NCI-H82 (cell line): ENCODE data around the gene EIF4A2.

ENCODE experiments used
- DNase-seq: peaks from one replicate; lab custom pipeline; 2025; lab: John Stamatoyannopoulos, UW

The EIF4A2 gene

GRCh38 chr3:186783058-186783730 is at the start of gene EIF4A2:
Gene EIF4A2, plus strand, starts transcription at chr3:186783577. Its CDS starts 34 bp downstream, at chr3:186783611.
- peak; percentile 95 for DNase-seq

- no peak for DNase-seq
Measured at GRCh38 chr3:186742618-186743380, 40.6 kb upstream of the EIF4A2 start.

DNA sequence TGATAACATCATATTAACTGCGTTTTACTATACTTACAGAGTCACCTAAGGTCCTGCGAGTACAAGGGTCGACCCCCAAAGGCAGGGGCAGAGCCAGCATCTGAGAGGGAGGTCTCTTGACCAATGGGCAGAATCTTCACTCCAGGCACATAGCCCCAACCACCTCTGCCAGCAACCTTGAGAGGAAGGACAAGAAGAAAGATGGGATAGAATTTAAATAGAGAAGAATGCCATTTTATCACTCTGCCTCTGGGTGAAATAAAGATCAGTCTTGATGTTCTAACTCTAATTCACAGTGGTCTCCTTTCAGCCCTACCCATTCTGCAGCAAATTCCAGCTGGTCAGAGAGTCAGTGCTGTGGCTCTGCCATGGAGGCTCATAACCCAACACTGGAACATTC is 39.7 kb upstream of the EIF4A2 start:
- DNase-seq = no peak

DNA sequence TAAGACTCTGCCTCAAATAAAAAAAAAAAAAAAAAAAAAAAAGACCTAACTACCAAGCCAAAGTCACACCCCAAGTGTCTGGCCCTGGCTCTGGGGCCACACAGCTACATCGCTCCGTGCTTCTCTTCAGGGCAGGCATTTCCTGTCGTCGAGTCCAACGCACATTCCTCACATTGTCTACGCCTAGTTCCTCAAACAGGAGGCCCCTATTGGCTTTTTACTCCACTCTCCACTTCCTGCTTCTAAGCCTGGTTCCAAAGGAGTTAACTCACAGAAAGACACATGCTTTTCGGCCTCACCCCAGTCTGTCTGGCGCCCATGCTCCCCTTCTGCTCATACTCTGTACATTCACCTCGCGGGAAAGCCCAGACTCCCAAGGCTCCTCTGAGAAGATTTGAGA is 37.4 kb upstream of the EIF4A2 start:
- no peak for DNase-seq

DNA sequence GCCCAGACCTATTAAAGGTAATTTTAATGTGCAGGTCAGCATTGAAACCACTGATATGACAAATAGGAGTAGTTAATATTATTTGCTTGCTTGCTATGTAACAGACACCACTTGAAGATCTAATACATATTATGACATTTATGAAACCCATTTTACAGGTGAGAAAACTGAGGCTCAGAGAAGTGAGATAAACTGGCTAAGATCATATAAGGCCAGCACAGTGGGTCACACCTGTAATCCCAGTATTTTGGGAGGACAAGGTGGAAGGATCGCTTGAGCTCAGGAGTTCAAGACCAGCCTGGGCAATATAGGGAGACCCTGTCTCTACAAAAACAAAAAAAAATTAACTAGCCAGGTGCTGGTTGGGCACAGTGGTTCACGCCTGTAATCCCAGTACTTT is 33.1 kb upstream of the EIF4A2 start:
- no peak for DNase-seq

- no peak for DNase-seq
Measured at GRCh38 chr3:186751480-186751879, 31.9 kb upstream of the EIF4A2 start.

- DNase-seq = no peak
Measured at GRCh38 chr3:186754006-186754405, 29.4 kb upstream of the EIF4A2 start.

- no peak for DNase-seq
Measured at GRCh38 chr3:186754871-186755270, 28.5 kb upstream of the EIF4A2 start.

DNA sequence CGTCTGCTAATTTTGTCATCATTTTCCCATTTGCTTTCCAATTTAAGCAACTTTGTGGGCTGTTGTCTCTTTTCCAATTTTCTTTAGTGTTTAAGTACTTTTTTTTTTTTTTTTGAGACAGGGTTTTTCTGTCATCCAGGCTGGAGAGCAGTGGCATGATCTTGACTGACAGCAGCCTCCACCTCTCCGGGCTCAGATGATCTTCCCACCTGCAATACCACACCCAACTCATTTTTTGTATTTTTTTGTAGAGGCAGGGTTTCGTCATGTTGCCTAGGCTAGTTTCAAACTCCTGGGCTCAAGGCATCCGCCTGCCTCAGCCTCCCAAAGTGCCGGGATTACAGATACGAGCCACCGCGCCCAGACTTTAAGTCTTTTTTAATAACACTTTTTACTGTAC is 26.2 kb upstream of the EIF4A2 start:
- no peak for DNase-seq

DNA sequence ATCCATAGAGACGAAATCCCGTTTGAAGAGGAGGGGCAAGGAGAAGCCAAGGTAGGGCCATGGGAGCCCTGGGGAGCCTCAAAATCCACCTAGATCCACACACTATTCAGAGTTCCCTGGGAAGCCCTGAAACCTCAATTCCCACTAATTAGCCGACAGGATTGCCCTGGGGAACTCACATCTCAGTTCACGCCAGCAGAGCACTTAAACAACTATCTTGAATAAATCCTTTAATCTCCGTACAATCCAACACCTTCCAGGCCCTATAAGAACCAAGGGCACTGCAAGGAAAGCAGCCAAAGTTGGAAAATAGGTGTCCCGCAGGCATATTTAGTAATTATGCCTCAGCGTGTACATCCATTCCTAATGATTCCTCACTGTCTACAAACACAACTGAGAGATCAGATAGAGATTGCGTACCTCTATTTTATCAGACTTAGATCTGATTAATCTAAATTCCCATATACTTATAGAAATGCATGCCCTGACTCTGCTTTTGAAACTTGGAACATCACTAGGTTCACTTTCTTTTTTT is 25.6 kb upstream of the EIF4A2 start:
- DNase-seq = peak; percentile 88

DNA sequence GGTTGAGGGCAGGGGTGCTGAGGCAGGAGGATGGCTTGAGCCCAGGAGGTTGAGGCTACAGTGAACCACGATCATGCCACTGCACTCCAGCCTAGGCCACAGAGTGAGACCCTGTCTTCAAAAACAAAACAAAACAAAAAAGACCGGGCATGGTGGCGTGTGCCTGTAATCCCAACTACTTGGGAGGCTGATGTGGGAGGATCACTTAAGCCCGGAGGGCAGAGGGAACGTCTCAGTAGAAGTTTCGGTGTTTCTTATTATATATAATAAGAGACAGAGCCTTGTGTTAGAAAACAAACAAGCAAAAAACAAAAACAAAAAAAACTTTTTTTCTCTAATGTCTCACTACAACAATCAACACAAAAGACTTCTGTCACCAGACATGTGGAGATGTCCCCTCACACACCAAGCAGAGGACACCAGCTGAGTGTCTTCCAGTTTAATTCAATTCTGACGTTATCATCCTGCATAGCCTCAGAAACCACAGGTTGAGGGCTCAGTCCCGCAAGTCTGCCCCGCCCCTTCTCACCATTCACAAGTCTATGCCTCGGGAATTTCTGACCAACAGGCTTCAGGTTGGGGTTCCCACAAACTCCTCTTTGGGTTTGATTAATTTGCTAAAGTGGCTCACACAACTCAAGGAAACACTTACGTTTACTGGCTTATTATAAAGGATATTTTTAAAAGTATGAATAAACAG is 24.0 kb upstream of the EIF4A2 start:
- DNase-seq = no peak

- DNase-seq = no peak
Measured at GRCh38 chr3:186760141-186760833, 23.1 kb upstream of the EIF4A2 start.

- no peak for DNase-seq
Measured at GRCh38 chr3:186760897-186761447, 22.4 kb upstream of the EIF4A2 start.

- no peak for DNase-seq
Measured at GRCh38 chr3:186772281-186772694, 11.1 kb upstream of the EIF4A2 start.

DNA sequence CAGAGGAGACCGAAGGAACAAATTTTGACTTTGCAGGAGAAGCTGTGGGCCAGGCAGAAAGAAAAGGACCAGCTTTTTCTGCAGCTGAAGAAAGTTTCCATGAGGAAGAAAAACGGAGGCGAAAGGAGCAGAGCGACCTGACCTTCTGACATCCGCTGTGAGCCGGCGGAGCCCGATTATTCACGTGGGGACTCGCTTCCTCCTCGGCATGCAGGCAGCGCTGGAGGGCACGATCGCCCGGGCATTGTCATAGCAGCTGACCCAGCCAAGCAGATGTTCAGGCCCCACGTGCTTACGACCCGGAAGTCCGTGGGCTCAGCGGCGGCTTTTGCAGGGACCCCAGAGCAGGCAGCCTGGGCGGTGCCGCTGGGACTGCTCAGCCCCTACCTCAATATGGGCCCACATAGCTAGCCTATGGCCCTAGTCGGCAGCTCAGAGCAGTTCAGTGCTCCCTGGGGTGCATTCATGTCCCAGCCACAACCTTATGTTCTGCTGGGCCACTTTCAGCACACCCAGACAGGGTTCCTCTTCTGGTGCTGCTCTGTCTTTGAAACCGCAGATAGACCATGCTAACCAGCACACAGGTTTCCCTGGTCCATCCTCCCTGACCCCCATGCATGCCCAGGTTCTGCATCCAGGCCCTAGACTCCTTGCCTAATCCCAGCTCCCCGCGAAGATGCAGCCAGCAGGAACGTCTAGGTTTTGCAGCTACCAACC is 10.5 kb upstream of the EIF4A2 start:
- no peak for DNase-seq

- DNase-seq = peak; percentile 29
Measured at GRCh38 chr3:186775999-186776398, 7.4 kb upstream of the EIF4A2 start.

GRCh38 chr3:186779204-186779603 is 4.2 kb upstream of the EIF4A2 start:
- DNase-seq = no peak

DNA sequence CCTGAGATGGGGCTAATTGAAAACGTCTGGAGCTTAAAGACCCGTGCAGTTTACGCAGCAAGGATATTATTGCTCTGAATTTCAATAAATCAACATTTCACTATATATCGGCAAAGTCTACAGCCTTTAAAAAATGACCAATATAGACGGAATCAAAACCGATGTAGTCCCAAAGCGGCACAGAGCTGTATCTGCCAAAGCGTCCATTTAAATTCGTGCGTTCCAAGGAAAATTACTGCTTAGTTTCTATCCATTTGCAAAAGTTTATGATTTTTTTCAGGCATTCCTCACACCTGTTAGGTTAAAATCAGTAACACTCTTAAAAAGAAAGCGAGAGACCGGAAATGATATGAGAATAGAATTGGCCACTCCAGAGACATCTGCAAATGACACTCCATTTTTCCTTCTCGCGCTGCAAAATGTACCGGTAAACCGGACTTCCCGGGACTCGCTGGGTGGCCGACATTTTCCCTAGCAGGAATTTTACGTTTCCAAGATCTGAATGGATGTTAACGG is 777 bp upstream of the EIF4A2 start:
- DNase-seq = no peak

GRCh38 chr3:186783731-186784515 is 546 bp downstream of the EIF4A2 start:
- DNase-seq = peak; percentile 77
